Activated CD4-positive, alpha-beta T cell treated with anti-CD3 and anti-CD28 coated beads, Interleukin-2, amount 10 ng/mL, durations not matched to agents 24 days and 14 days (primary cell): ENCODE data around the gene GPR150. TPM values are rescaled to one million over a fixed set of nuclear protein-coding genes. Genes with fewer than 3 reads are reported as not detected.
"Not testable (repeated sequence)": the region's sequence is repeated elsewhere in the genome, so short reads cannot be mapped to it uniquely, and the experiment has no call there.

Source experiments
- DNase-seq: peaks from one replicate; pipeline ENCODE4 v3.0.0; 2022
- H3K27ac Mint-ChIP-seq: one replicate; pipeline ENCODE4 v1.8.0; 2022; ENCODE audit warnings: mild to moderate bottlenecking, mixed read lengths
- H3K27me3 Mint-ChIP-seq: one replicate; pipeline ENCODE4 v1.8.0; 2022; ENCODE audit warnings: mixed read lengths
- H3K36me3 Mint-ChIP-seq: one replicate; pipeline ENCODE4 v1.8.0; 2022; ENCODE audit warnings: low read depth, mild to moderate bottlenecking, mixed read lengths
- H3K4me1 Mint-ChIP-seq: one replicate; pipeline ENCODE4 v1.8.0; 2021; ENCODE audit warnings: mixed read lengths
- H3K4me3 Mint-ChIP-seq: one replicate; pipeline ENCODE4 v1.8.0; 2022; ENCODE audit warnings: mild to moderate bottlenecking, moderate library complexity, mixed read lengths
- H3K9me3 Mint-ChIP-seq: one replicate; pipeline ENCODE4 v1.8.0; 2021; ENCODE audit warnings: mixed read lengths
- intact Hi-C: fragments of 100-400 bp; cut with micrococcal nuclease; formaldehyde crosslinking; loops from one replicate; pipeline ENCODE4 v1.15.1; 2023
- total RNA-seq: library from RNA; stranded (reverse); gene quantifications from 2 replicates; pipeline ENCODE4 v1.2.3, GENCODE V29; 2022

GPR150 gene
- total RNA-seq, 1 donor from 2014 or later, result 0.56 TPM

DNA sequence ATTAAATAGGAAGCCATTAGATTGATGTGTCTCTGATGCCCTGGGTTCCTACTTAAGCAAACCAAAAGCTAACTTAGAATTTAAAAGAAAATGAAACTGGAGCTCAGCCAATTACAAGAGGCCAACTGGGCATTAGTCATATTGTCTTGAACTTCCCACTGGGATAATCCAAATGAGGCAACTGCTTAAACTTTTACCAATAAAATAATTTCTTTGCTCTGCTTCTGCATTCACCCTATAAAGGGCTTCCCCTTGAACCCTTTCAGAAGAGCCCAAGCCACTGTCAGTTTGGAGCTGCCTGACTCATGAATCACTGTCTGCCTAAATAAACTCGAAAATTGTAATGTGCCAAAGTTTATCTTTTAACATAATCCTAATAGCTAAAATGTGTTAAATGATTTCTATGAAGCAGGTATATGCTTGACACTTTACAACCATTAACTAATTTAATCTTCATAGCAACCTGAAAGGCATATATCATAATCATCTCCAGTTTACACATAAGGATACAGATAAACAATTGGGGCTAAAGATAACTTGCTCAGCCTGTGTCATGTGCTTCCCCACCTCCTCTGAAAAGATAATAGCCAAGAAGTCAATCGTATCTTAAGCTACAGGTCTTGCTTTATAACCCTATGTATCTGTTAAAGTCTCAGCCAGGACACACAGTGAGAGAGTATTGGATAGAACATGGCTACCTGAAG lies 11.5 kb downstream of the GPR150 start:
- H3K27ac Mint-ChIP-seq, result peak overlapping the region; percentile 92
- H3K4me1 Mint-ChIP-seq, result peaks cover 14% of the 10 kb centered on the region
- peaks cover 5% of the 10 kb centered on the region for H3K36me3 Mint-ChIP-seq
- H3K4me3 Mint-ChIP-seq, result no peak overlapping the region
- no peak for DNase-seq
- intact Hi-C loops, result loop anchor here (5.0 kb wide), 1 partner anchor 331 kb away; the partner anchor contains the start of gene ELL2
- H3K27me3 Mint-ChIP-seq, result peaks cover 8% of the 10 kb centered on the region
- H3K9me3 Mint-ChIP-seq, result peaks cover 18% of the 10 kb centered on the region

DNA sequence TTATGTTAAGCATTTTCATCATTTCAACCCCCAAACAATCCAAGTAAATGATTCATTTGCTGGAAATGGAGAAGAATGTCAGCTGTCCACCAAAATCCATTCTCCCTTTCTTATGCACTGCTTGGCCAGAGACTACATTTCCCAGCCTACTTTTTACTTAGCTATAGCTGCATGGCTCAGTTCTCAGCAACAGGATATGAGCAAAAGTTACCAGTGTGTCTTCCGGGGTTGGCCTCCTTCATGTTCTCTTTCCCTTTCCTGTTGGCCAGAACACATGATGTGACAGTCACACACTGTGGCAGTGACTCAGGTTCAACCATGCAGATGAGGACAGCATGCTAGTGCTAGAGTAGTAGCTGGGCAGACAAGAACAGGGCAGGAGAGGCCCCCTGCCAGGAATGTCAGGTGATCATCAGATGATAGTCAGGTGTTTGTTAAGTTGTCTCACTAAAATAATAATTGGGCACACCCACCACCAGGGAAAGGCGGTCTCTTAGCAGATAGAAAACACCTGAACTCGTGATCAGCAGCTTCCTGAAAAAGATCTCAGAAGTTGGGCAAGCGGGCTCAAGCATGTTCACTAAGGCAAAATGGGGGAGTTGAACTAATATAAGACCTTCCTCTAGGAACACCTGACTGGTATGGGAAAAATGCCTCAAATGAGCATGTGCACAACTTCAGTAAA lies 12.2 kb downstream of the GPR150 start:
- Mint-ChIP-seq H3K27me3 (peaks cover 9% of the 10 kb centered on the region), H3K36me3 (peaks cover 5% of the 10 kb centered on the region), H3K9me3 (peaks cover 18% of the 10 kb centered on the region), H3K27ac (peak overlapping the region; percentile 92), H3K4me1 (peaks cover 14% of the 10 kb centered on the region), H3K4me3 (peak overlapping the region; percentile 28)
- peak; percentile 88 for DNase-seq
- intact Hi-C loops, result loop anchor here (1.0 to 5.0 kb wide), 3 partner anchors 11 to 330 kb away; partner anchors contain the start of gene ELL2

DNA sequence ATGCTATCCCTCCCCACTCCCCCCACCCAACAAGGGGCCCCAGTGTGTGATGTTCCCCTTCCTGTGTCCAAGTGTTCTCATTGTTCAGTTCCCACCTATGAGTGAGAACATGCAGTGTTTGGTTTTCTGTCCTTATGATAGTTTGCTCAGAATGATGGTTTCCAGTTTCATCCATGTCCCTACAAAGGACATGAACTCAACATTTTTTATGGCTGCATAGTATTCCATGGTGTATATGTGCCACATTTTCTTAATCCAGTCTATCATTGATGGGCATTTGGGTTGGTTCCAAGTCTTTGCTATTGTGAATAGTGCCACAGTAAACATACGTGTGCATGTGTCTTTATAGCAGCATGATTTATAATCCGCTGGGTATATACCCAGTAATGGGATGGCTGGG lies 13.1 kb downstream of the GPR150 start:
- H3K9me3 Mint-ChIP-seq, result peaks cover 18% of the 10 kb centered on the region
- H3K27me3 Mint-ChIP-seq, H3K36me3 Mint-ChIP-seq, H3K4me3 Mint-ChIP-seq, H3K27ac Mint-ChIP-seq, DNase-seq: not testable (repeated sequence)
- intact Hi-C loops, result loop anchor here (1.0 to 5.0 kb wide), 3 partner anchors 11 to 329 kb away; partner anchors contain the start of gene ELL2
- peaks cover 14% of the 10 kb centered on the region for H3K4me1 Mint-ChIP-seq

DNA sequence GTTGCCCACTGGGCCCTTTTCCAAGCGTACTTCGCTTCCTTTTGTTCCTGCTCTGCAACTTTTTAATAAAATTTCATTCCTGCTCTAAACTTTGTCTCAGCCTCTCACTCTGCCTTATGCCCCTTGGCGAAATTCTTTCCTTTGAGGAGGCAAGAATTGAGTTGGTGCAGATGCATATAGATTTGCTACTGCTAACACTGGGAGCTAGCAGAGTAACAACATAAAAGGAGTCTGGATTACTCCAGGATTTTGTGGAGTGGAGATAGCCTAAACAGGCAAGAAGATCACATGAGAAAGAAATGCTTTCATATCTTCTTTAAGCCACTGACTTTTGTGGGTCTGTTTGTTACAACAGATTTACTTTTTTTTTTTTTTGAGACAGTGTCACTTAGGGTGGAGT lies 13.8 kb downstream of the GPR150 start:
- H3K4me3 Mint-ChIP-seq, result no peak overlapping the region
- no peak for DNase-seq
- peak overlapping the region; percentile 22 for H3K27ac Mint-ChIP-seq
- intact Hi-C loops, result loop anchor here (5.0 kb wide), 1 partner anchor 329 kb away; the partner anchor contains the start of gene ELL2
- peaks cover 18% of the 10 kb centered on the region for H3K9me3 Mint-ChIP-seq
- peaks cover 5% of the 10 kb centered on the region for H3K36me3 Mint-ChIP-seq
- peaks cover 18% of the 10 kb centered on the region for H3K4me1 Mint-ChIP-seq
- peaks cover 16% of the 10 kb centered on the region for H3K27me3 Mint-ChIP-seq

DNA sequence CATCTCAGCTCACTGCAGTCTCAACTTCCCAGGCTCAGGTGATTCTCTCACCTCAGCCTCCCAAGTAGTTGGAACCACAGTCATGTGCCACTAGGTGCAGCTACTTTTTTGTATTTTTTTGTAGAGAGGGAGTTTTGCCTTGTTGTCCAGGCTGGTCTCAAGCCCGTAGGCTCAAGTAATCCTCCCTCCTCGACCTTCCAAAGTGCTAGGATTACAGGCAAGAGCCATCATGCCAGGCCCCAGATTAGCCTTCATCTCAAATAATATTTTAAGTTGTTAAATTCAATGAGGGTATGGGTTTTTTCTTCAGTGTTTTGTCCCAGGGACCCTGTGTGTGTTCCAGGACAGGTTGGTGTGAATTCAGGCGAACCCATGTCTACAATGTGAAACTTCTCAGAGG lies 14.2 kb downstream of the GPR150 start:
- DNase-seq, result no peak
- Mint-ChIP-seq H3K27ac (no peak overlapping the region), H3K27me3 (peaks cover 17% of the 10 kb centered on the region), H3K36me3 (peaks cover 5% of the 10 kb centered on the region), H3K9me3 (peaks cover 18% of the 10 kb centered on the region), H3K4me1 (peaks cover 18% of the 10 kb centered on the region), H3K4me3 (no peak overlapping the region)
- intact Hi-C loops, result loop anchor here (5.0 kb wide), 1 partner anchor 328 kb away; the partner anchor contains the start of gene ELL2

DNA sequence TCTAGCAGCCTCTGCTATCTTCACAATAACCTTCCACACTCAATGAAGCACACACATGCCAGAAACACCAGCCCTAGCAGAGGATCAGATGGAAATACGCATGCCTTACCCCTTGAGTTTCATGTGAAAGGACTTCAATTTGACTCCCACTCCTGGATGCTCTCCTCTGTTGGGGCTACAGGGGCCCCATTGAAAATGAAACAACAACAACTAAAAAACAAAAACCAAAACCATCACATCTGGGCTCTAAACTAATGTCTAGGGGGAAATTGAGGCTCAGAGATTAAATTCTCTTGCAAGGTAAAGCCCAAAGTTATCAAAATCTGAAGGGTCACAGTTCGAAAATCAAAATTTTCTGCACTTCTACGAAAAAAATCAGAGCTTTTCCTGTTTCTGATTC lies 18.7 kb downstream of the GPR150 start:
- intact Hi-C loops, result no loop called here
- Mint-ChIP-seq H3K36me3 (no peaks in the 10 kb centered on the region), H3K9me3 (peaks cover 1% of the 10 kb centered on the region), H3K4me1 (peaks cover 5% of the 10 kb centered on the region), H3K4me3 (no peak overlapping the region), H3K27ac (no peak overlapping the region), H3K27me3 (peaks cover 23% of the 10 kb centered on the region)
- no peak for DNase-seq

DNA sequence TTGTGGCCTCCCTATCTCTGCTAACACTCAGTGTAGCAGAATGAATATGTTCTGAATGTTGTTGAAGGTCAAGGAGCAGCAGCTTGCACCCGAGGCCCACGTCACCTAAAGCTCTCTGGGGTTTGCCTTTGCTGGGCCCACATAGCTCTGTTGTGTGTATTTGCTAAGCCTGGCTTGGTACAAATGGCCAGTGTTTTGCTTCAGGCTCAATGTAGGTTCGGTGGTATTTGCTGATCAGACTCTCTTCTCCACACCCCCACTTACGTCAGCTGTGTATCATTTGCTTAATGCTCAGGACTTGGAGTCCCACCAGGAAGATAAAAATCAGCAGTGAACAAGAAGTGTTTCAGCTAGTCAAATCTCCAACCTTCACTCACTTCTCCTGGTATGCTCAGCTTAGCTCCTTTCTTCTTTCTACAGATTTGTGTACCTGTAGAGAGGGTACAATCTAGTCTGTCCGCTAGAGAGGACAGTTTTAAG lies 21.9 kb downstream of the GPR150 start:
- no peaks in the 10 kb centered on the region for H3K36me3 Mint-ChIP-seq
- intact Hi-C loops, result loop anchor here (10.0 kb wide), 2 partner anchors 433 to 693 kb away; no protein-coding TSS in a partner anchor
- no peak overlapping the region for H3K4me3 Mint-ChIP-seq
- H3K9me3 Mint-ChIP-seq, result no peaks in the 10 kb centered on the region
- peaks cover 21% of the 10 kb centered on the region for H3K4me1 Mint-ChIP-seq
- no peak overlapping the region for H3K27ac Mint-ChIP-seq
- no peak for DNase-seq
- H3K27me3 Mint-ChIP-seq, result peaks cover 14% of the 10 kb centered on the region

DNA sequence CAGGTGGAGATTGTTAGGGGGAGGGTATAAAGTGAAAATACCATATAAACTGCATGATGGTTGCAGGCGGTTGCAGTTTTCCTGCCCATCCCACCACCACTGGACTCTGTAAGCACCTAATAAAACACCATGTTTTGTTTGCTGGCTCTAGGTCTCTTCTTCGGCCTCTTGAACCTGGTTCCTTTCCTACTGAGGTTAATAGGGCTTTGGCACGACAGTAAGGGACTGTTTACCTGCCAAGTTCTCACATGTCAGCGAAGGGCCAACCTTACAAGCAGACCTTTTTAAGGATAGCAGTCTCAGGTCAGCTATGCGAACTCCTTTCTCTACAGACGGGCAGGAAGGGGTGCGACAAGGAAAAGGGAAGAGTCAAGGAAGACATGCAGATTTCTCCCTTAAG lies 23.3 kb downstream of the GPR150 start:
- Mint-ChIP-seq H3K27ac (no peak overlapping the region), H3K9me3 (no peaks in the 10 kb centered on the region), H3K36me3 (no peaks in the 10 kb centered on the region), H3K4me1 (peaks cover 24% of the 10 kb centered on the region), H3K27me3 (peaks cover 12% of the 10 kb centered on the region), H3K4me3 (no peak overlapping the region)
- intact Hi-C loops, result loop anchor here (10.0 kb wide), 2 partner anchors 432 to 692 kb away; no protein-coding TSS in a partner anchor
- DNase-seq, result no peak

DNA sequence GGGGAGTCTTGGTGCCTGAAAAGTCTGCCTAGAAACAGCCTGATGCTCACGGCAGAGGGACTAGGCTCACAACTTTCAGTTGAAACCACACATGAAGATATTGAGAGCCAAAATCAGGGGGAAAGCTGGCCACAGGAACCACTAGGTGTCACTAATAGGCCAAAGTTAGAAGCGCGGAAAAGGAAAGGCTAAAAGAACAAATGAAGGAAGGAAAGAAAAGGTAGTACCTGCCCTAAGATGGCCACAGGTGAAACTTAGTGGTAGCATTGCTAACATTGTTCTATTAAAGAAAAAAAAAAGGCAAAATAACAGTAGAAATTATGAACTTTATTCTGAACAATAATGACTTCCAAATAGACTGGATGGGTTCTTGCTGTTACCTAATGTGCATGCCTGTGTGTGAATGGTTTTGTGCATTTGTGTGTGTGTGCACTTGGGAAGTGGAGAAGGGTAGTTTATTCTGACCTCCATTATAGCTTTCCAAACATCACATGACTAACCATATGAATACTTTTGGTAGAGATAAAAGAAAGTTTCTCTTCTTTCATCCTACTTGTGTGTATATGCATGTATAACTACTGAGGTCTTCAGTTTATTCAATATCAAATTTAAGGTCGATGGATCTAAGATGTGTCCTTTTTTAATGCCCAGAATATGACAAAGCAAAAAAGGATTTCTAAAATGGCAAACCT lies 24.6 kb downstream of the GPR150 start:
- Mint-ChIP-seq H3K27me3 (peaks cover 3% of the 10 kb centered on the region), H3K4me1 (peaks cover 26% of the 10 kb centered on the region), H3K9me3 (no peaks in the 10 kb centered on the region), H3K4me3 (peak overlapping the region; percentile 3), H3K36me3 (no peaks in the 10 kb centered on the region), H3K27ac (peak overlapping the region; percentile 29)
- DNase-seq, result peak; percentile 83
- intact Hi-C loops, result loop anchor here (1.0 to 10.0 kb wide), 10 partner anchors 12 to 893 kb away; partner anchors contain the start of gene ARSK

DNA sequence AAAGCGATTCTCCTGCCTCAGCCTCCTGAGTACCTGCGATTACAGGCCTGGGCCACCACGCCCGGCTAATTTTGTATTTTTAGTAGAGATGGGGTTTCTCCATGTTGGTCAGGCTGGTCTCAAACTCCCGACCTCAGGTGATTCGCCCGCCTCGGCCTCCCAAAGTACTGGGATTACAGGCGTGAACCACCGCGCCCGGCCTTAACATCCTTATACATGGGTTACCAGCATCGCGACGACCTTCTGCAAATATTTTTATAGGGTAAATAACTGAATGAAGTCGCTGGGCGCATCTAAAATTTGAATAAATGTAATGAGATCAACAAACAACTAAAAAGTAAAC lies 26.3 kb downstream of the GPR150 start:
- not testable (repeated sequence) for H3K36me3 Mint-ChIP-seq, H3K9me3 Mint-ChIP-seq, H3K27me3 Mint-ChIP-seq
- intact Hi-C loops, result loop anchor here (1.0 to 10.0 kb wide), 9 partner anchors 55 to 1016 kb away; partner anchors contain the start of gene CAST
- Mint-ChIP-seq H3K4me3 (peak overlapping the region; percentile 83), H3K27ac (peak overlapping the region; percentile 89), H3K4me1 (peaks cover 29% of the 10 kb centered on the region)
- DNase-seq, result peak; percentile 61

DNA sequence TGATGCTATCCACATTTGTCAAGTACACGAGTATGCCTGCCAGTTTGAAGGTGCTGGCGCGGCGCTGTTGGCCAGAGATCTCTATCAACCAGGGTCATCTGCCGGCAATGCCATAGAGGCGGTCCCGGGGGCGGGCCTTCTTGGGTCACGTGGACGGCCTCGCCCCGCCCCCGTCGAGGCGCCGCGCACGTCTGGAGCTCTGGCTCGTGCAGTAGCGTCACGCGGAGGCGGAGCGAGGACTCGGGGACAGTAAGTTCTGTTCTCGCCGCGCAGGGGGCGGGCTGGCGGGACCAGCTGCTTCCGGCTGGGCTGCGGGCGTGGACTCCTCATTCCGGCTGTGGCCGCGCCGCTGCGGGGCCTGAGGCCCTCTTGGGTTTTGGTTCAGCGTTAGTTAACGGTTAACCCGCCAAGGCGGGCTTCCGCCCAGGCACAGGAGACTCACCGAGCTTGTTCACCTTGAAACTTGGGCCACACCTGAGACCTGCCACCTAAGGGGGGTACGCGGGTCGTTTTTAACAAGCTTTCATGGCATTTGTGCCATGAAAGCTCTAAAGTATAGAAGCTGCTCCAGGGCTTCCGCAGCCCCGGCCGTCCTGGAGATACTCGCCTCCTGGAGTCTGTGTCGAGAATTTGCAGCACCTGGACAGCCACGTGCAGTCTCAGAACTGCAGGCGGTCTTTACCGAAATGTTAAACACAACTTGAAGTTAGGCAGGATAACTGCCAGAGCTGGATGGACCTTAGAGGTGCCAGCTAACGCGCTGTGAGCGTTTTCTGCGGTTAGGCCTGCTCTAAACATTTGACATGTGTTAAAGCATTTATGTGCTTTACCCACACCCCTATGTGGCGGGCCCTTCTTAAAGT lies 26.9 kb downstream of the GPR150 start, which contains the start of gene RFESD:
Gene RFESD (plus strand): TSS at position 209 of the 863 bp plus-strand sequence. CDS start 5,495 bp downstream, outside the sequence.
- intact Hi-C loops, result loop anchor here (1.0 to 10.0 kb wide), 10 partner anchors 55 to 1016 kb away; partner anchors contain the start of genes CAST and GLRX
- H3K9me3 Mint-ChIP-seq, result no peaks in the 10 kb centered on the region
- peaks cover 29% of the 10 kb centered on the region for H3K4me1 Mint-ChIP-seq
- peak; percentile 99 for DNase-seq
- H3K27ac Mint-ChIP-seq, result peak within 1 kb of the TSS; percentile 89
- no peaks in the 10 kb centered on the region for H3K36me3 Mint-ChIP-seq
- H3K27me3 Mint-ChIP-seq, result no peaks in the 10 kb centered on the region
- peak within 1 kb of the TSS; percentile 83 for H3K4me3 Mint-ChIP-seq

DNA sequence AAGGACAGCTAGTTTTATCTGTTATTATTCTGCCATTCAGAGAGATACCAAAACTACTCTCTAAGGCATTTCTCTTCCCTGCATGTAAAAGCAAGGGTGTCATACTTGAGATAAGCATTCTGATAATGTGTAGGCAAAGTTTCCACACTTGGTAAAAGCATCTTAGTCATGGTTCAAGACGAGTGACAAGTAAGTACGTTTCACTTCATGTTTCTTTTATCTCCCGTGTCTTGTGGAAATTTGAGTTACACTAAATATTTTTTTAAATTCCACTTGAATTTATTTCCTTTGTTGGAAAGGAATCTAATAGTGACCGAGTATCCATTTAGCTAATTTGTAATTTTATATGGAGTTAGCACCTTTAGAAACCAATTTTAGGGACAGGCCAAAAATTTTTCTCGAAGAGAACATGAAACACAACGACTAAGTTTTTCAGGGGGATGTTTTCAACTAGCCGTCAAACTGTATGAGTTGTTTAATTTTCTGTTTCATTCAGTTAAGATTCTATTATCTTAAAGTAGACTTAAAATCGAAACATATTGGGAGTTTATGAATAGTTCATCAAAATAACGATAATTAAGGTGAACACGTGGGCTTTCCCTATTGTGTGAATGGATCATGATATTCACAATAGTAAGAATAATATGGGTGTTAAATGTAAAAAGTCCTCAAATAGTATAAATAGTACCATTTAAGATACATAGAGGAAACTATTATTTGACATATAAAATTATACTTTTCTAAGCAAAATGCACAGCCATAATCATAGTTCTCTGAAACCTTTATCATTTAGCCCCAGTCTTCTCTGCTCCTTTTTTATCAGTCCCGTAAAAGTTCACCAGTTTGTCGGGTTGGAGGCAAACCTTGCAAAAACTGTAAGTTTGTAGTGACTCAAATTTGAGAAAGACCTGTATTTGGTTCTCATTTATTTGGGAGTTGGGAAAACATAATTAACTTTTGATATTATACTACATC lies 28.3 kb downstream of the GPR150 start:
- H3K36me3 Mint-ChIP-seq, result no peaks in the 10 kb centered on the region
- no peaks in the 10 kb centered on the region for H3K27me3 Mint-ChIP-seq
- intact Hi-C loops, result loop anchor here (1.0 to 10.0 kb wide), 7 partner anchors 71 to 889 kb away; partner anchors contain the start of gene GLRX
- H3K27ac Mint-ChIP-seq, result peak overlapping the region; percentile 68
- DNase-seq, result no peak
- H3K4me3 Mint-ChIP-seq, result peak overlapping the region; percentile 47
- H3K4me1 Mint-ChIP-seq, result peaks cover 32% of the 10 kb centered on the region
- no peaks in the 10 kb centered on the region for H3K9me3 Mint-ChIP-seq
